Neural progenitor cell (in vitro differentiated cells): ENCODE measurements around the gene SLC46A1.

Experiments used
- CTCF ChIP-seq: fragments of 200-600 bp; sonication (generic); IDR thresholded peaks from 2 replicates; pipeline ENCODE4 v1.5.1; 2017; ENCODE audit warnings: antibody characterized with exemption, mild to moderate bottlenecking
- EZH2 ChIP-seq: fragments of 200-600 bp; sonication (generic); IDR thresholded peaks from 2 replicates; pipeline ENCODE4 v1.6.1; 2017; ENCODE audit warnings: antibody characterized with exemption, mild to moderate bottlenecking, moderate library complexity
- EZH2phosphoT487 ChIP-seq: fragments of 200-600 bp; sonication (generic); IDR thresholded peaks from 2 replicates; pipeline ENCODE4 v1.6.1; 2017; ENCODE audit warnings: antibody characterized with exemption

- no peak for TF ChIP-seq CTCF
- TF ChIP-seq EZH2phosphoT487, result no peak
- TF ChIP-seq EZH2, result no peak
Observed at GRCh38 chr17:28413804-28414203, 7.8 kb upstream of the SLC46A1 start.
